Transverse colon (tissue), 4 donors: ENCODE measurements around the gene SLC24A1. TPM values are rescaled to one million over a fixed set of nuclear protein-coding genes. Genes with fewer than 3 reads are reported as not detected.

Experiments used
- DNase-seq: peaks from one replicate; pipeline ENCODE4 v3.0.0-alpha.2; 2019
- H3K27ac ChIP-seq, 4 donors: fragments of 200-600 bp; sonication (generic); 2 replicates each; pipeline ENCODE4 v1.5.1; 2016 to 2018; ENCODE audit warnings: inconsistent platforms in 4 of 4
- H3K27me3 ChIP-seq: fragments of 200-600 bp; sonication (generic); 2 replicates; pipeline ENCODE4 v1.5.1; 2017; ENCODE audit warnings: inconsistent platforms
- H3K36me3 ChIP-seq, 4 donors: fragments of 200-600 bp; sonication (generic); 2 replicates each; pipeline ENCODE4 v1.5.1; 2017 to 2019; ENCODE audit warnings: inconsistent platforms in 4 of 4
- H3K4me1 ChIP-seq, 4 donors: fragments of 200-600 bp; sonication (generic); 2 replicates each; pipeline ENCODE4 v1.5.1; 2017 to 2020; ENCODE audit warnings: inconsistent platforms in 4 of 4
- H3K4me3 ChIP-seq, 4 donors: fragments of 200-600 bp; sonication (generic); 1 replicate in 1 of 4; 2 replicates in 3 of 4; pipeline versions ENCODE4 v1.5.1 to v1.6.1; 2017 to 2019; ENCODE audit warnings: inconsistent platforms in 4 of 4
- H3K9me3 ChIP-seq, 2 donors: fragments of 200-600 bp; sonication (generic); 2 replicates each; pipeline ENCODE4 v1.5.1; 2017 to 2019; ENCODE audit warnings: inconsistent platforms in 2 of 2
- CTCF ChIP-seq, 5 experiments: fragments of 200-600 bp in 3 of 5; fragments of 450-650 bp in 2 of 5; sonication (generic) in 3 of 5; IDR thresholded peaks; 1 replicate in 2 of 5; 2 replicates in 3 of 5; pipeline ENCODE4 v1.5.1; 2016 to 2017; ENCODE audit warnings: antibody characterized with exemption in 5 of 5, inconsistent platforms in 3 of 5, mild to moderate bottlenecking in 2 of 5, moderate library complexity in 1 of 5
- EP300 ChIP-seq: sonication (generic); formaldehyde crosslinking; IDR thresholded peaks from one replicate; pipeline ENCODE4 v1.6.1; 2017; ENCODE audit warnings: antibody characterized with exemption, low read depth
- POLR2A ChIP-seq: fragments of 450-650 bp; IDR thresholded peaks from one replicate; pipeline ENCODE4 v1.6.1; 2016; ENCODE audit warnings: antibody characterized with exemption, mild to moderate bottlenecking, moderate library complexity
- POLR2AphosphoS5 ChIP-seq, 3 donors: sonication (generic); formaldehyde crosslinking; IDR thresholded peaks; one replicate each; pipeline ENCODE4 v1.6.1; 2016; ENCODE audit warnings: antibody characterized with exemption in 3 of 3
- WGBS, 2 donors: methylation state at CpG; one replicate each; pipeline ENCODE4 v1.1.5; 2018; ENCODE audit warnings: low coverage in 1 of 2; 5-methylcytosine and 5-hydroxymethylcytosine counted together
- in situ Hi-C, 4 donors: fragments of 200-750 bp; cut with MboI; loops; one replicate each; pipeline versions ENCODE4 v1.15.0 to v1.15.1; 2017; ENCODE audit warnings: low sequenced_read_pairs in 3 of 4, low pct_ligation_motif_present in 1 of 4, low pct_unique_long_range_greater_than_20kb in 1 of 4
- intact Hi-C: fragments of 100-400 bp; cut with DNase I; formaldehyde crosslinking; loops from one replicate; pipeline ENCODE4 v1.15.1; 2023; ENCODE audit warnings: low total_unique reads
- small RNA-seq, 4 donors: library from RNA; depleted of rRNA; stranded (forward); fragments of <200 nt; gene quantifications; one replicate each; pipeline ENCODE3, GENCODE V24; 2016
- total RNA-seq, 4 donors: library from RNA; depleted of rRNA; stranded (reverse); fragments of >200 nt; gene quantifications; one replicate each; pipeline ENCODE4 v1.1.0, GENCODE V29; 2016

The SLC24A1 gene
- total RNA-seq, 4 donors from 2014 or later: 5.8 to 9.7 (median 5.9) TPM

- DNase-seq: no peak
- Histone ChIP-seq H3K9me3 (no peaks in the 10 kb centered on the region), H3K27ac (no peak overlapping the region), H3K4me3 (no peak overlapping the region), H3K36me3 (no peaks in the 10 kb centered on the region), H3K4me1 (no peaks in the 10 kb centered on the region), H3K27me3 (no peaks in the 10 kb centered on the region)
- in situ Hi-C loops: no loop called here
- no peak for TF ChIP-seq CTCF (IDR thresholded peaks at IDR 0.05)
- no peak for TF ChIP-seq POLR2AphosphoS5 (IDR thresholded peaks at IDR 0.05)
- TF ChIP-seq EP300: no peak
- TF ChIP-seq POLR2A: no peak
- intact Hi-C loops: no loop called here
- WGBS, 2 donors: 79 to 81% methylated on average over 2 of the region's 2 CpGs
These were observed 60.7 kb downstream of the SLC24A1 start for GRCh38 chr15:65682404-65682911.

GRCh38 chr15:65688462-65688861 is 66.7 kb downstream of the SLC24A1 start:
- H3K4me1 ChIP-seq: no peaks in the 10 kb centered on the region
- H3K9me3 ChIP-seq: no peaks in the 10 kb centered on the region
- in situ Hi-C loops (no loop called here), intact Hi-C loops (no loop called here)
- no peak overlapping the region for H3K27ac ChIP-seq
- DNase-seq: no peak
- TF ChIP-seq POLR2A (no peak), EP300 (no peak), POLR2AphosphoS5 (IDR thresholded peaks at IDR 0.05) (no peak)
- H3K36me3 ChIP-seq: peaks cover 0 to 37% (median 6%) of the 10 kb centered on the region in 4 donors
- 73 to 90% methylated on average over 1 of the region's 1 CpG for WGBS, 2 donors
- no peak overlapping the region for H3K4me3 ChIP-seq
- H3K27me3 ChIP-seq: no peaks in the 10 kb centered on the region

- Histone ChIP-seq H3K4me1 (no peaks in the 10 kb centered on the region), H3K27ac (no peak overlapping the region), H3K4me3 (no peak overlapping the region), H3K36me3 (peaks cover 0 to 37% (median 7%) of the 10 kb centered on the region in 4 donors), H3K9me3 (no peaks in the 10 kb centered on the region), H3K27me3 (no peaks in the 10 kb centered on the region)
- 74 to 95% methylated on average over 1 of the region's 1 CpG for WGBS, 2 donors
- TF ChIP-seq CTCF (IDR thresholded peaks at IDR 0.05): no peak
- TF ChIP-seq EP300: no peak
- TF ChIP-seq POLR2A: no peak
- no peak for TF ChIP-seq POLR2AphosphoS5 (IDR thresholded peaks at IDR 0.05)
- intact Hi-C loops: no loop called here
- no peak for DNase-seq
- in situ Hi-C loops: no loop called here
These were observed 68.4 kb downstream of the SLC24A1 start for GRCh38 chr15:65690173-65690572.

GRCh38 chr15:65690778-65691177 is 69.0 kb downstream of the SLC24A1 start:
- WGBS, 2 donors: 91 to 100% methylated on average over 2 to 4 of the region's 4 CpGs
- TF ChIP-seq EP300: no peak
- no peak for TF ChIP-seq CTCF (IDR thresholded peaks at IDR 0.05)
- TF ChIP-seq POLR2AphosphoS5 (IDR thresholded peaks at IDR 0.05): no peak
- TF ChIP-seq POLR2A: no peak
- no peaks in the 10 kb centered on the region for H3K9me3 ChIP-seq
- no peaks in the 10 kb centered on the region for H3K27me3 ChIP-seq
- no peak overlapping the region for H3K4me3 ChIP-seq
- H3K36me3 ChIP-seq: peaks cover 0 to 37% (median 8%) of the 10 kb centered on the region in 4 donors
- intact Hi-C loops (no loop called here), in situ Hi-C loops (no loop called here)
- no peaks in the 10 kb centered on the region for H3K4me1 ChIP-seq
- H3K27ac ChIP-seq: no peak overlapping the region
- no peak for DNase-seq

- Histone ChIP-seq H3K27me3 (no peaks in the 10 kb centered on the region), H3K27ac (no peak overlapping the region), H3K4me3 (no peak overlapping the region), H3K36me3 (peaks cover 0 to 21% (median 10%) of the 10 kb centered on the region in 4 donors), H3K9me3 (no peaks in the 10 kb centered on the region), H3K4me1 (no peaks in the 10 kb centered on the region)
- DNase-seq: no peak
- 79 to 89% methylated on average over 2 of the region's 2 CpGs for WGBS, 2 donors
- TF ChIP-seq POLR2AphosphoS5 (IDR thresholded peaks at IDR 0.05) (peak in 1 of 3 donors; percentile 8), POLR2A (no peak)
- intact Hi-C loops: no loop called here
- in situ Hi-C loops: no loop called here
These were observed 73.3 kb downstream of the SLC24A1 start for GRCh38 chr15:65695081-65695480.

Small RNAs within 50 kb of the gene (small RNA-seq; reads per million reads assigned to genes)
- 0 to 0.28 (median 0.09) reads per million in 4 donors for gene SNORD13E

Other genes with a start within 250 kb of the SLC24A1 start
- gene IGDCC3, start 243.9 kb upstream of the SLC24A1 start, total RNA-seq: not detected
- under 1 TPM in 3 of 4 donors, not detected in 1; 0.16 to 0.80 (median 0.55) TPM for gene IGDCC4, start 199.0 kb upstream of the SLC24A1 start, total RNA-seq
- gene DPP8, start 104.2 kb upstream of the SLC24A1 start, total RNA-seq: 10 to 100 TPM; 20.2 to 66.5 (median 35.7) TPM
- 10 to 100 TPM in 3 of 4 donors, 1 to 10 TPM in 1; 2.6 to 48.0 (median 27.1) TPM for gene HACD3, start 91.5 kb upstream of the SLC24A1 start, total RNA-seq
- gene INTS14, start 10.8 kb upstream of the SLC24A1 start, total RNA-seq: 100 to 1,000 TPM in 1 of 4 donors, 10 to 100 TPM in 3; 12.3 to 272 (median 37.2) TPM
- gene DENND4A, start 170.4 kb downstream of the SLC24A1 start, total RNA-seq: 10 to 100 TPM; 16.5 to 40.4 (median 24.5) TPM
- 100 to 1,000 TPM in 2 of 4 donors, 10 to 100 TPM in 2; 25.5 to 322 (median 134) TPM for gene RAB11A, start 247.6 kb downstream of the SLC24A1 start, total RNA-seq